Tibial nerve (tissue), 4 donors: ENCODE results near the gene SUPT20HL1. TPM values are rescaled to one million over a fixed set of nuclear protein-coding genes. Genes with fewer than 3 reads are reported as not detected.
"Not testable (repeated sequence)": the region's sequence is repeated elsewhere in the genome, so short reads cannot be mapped to it uniquely, and the experiment has no call there.

Experiments used
- DNase-seq, 2 donors: peaks; one replicate each; pipeline ENCODE4 v3.0.0-alpha.2; 2019; ENCODE audit warnings: low spot score in 2 of 2
- H3K27ac ChIP-seq, 4 donors: fragments of 200-600 bp; sonication (generic) in 3 of 4; one replicate each; pipeline ENCODE4 v1.5.1; 2017 to 2019; ENCODE audit warnings: mild to moderate bottlenecking in 1 of 4
- H3K27me3 ChIP-seq, 2 donors: fragments of 200-600 bp; sonication (generic) in 1 of 2; one replicate each; pipeline versions ENCODE4 v1.5.1 to v1.6.0; 2017 to 2019
- H3K36me3 ChIP-seq, 3 donors: fragments of 200-600 bp; sonication (generic); one replicate each; pipeline ENCODE4 v1.5.1; 2018 to 2019
- H3K4me1 ChIP-seq, 4 donors: fragments of 200-600 bp; sonication (generic) in 3 of 4; one replicate each; pipeline ENCODE4 v1.5.1; 2017 to 2019
- H3K4me3 ChIP-seq, 4 donors: fragments of 200-600 bp; sonication (generic) in 3 of 4; one replicate each; pipeline ENCODE4 v1.5.1; 2017 to 2019; ENCODE audit warnings: mild to moderate bottlenecking in 1 of 4, moderate library complexity in 1 of 4
- H3K9me3 ChIP-seq, 4 donors: fragments of 200-600 bp; sonication (generic) in 3 of 4; one replicate each; pipeline ENCODE4 v1.5.1; 2017 to 2019
- CTCF ChIP-seq, 5 experiments: fragments of 200-600 bp in 3 of 5; fragments of 450-650 bp in 2 of 5; sonication (generic) in 3 of 5; IDR thresholded peaks; one replicate each; pipeline ENCODE4 v1.5.1; 2016 to 2019; ENCODE audit warnings: antibody characterized with exemption in 5 of 5, mild to moderate bottlenecking in 3 of 5, moderate library complexity in 2 of 5
- EP300 ChIP-seq, 2 donors: sonication (generic); formaldehyde crosslinking; IDR thresholded peaks; one replicate each; pipeline ENCODE4 v1.6.1; 2017; ENCODE audit warnings: antibody characterized with exemption in 2 of 2, mild to moderate bottlenecking in 1 of 2
- POLR2A ChIP-seq, 2 donors: fragments of 450-650 bp; IDR thresholded peaks; one replicate each; pipeline ENCODE4 v1.6.1; 2017; ENCODE audit warnings: antibody characterized with exemption in 2 of 2, mild to moderate bottlenecking in 2 of 2, moderate library complexity in 2 of 2
- WGBS, 2 donors: methylation state at CpG; one replicate each; pipeline ENCODE4 v1.1.5; 2018; 5-methylcytosine and 5-hydroxymethylcytosine counted together
- total RNA-seq, 4 donors: library from RNA; depleted of rRNA; stranded (reverse); fragments of >200 nt; gene quantifications; one replicate each; pipeline ENCODE4 v1.1.0, GENCODE V29; 2016

The SUPT20HL1 gene
- under 1 TPM in 1 of 4 donors, not detected in 3; 0.42 TPM for total RNA-seq

- H3K9me3 ChIP-seq, result no peaks in the 10 kb centered on the region
- no peak for TF ChIP-seq POLR2A (IDR thresholded peaks at IDR 0.05)
- no peak for TF ChIP-seq CTCF (IDR thresholded peaks at IDR 0.05)
- no peak for TF ChIP-seq EP300 (IDR thresholded peaks at IDR 0.05)
- no peaks in the 10 kb centered on the region for H3K36me3 ChIP-seq
- no peak for DNase-seq
- WGBS, 2 donors, result 80 to 94% methylated on average over 3 of the region's 3 CpGs
- H3K4me1 ChIP-seq, result no peaks in the 10 kb centered on the region
- H3K4me3 ChIP-seq, result no peak within 1 kb of the TSS
- H3K27ac ChIP-seq, result no peak within 1 kb of the TSS
- peaks cover 0 to 4% of the 10 kb centered on the region in 2 donors for H3K27me3 ChIP-seq
Observed at GRCh38 chrX:24360272-24360671, at the start of gene SUPT20HL1. TSS of gene SUPT20HL1 (plus strand) at chrX:24360639. CDS start at chrX:24362761, 2,122 bp downstream.

- H3K36me3 ChIP-seq, H3K27ac ChIP-seq, H3K4me3 ChIP-seq, H3K4me1 ChIP-seq, DNase-seq, H3K27me3 ChIP-seq, H3K9me3 ChIP-seq: not testable (repeated sequence)
- WGBS, 2 donors, result 75 to 100% methylated on average over 1 to 3 of the region's 3 CpGs
Observed at GRCh38 chrX:24310916-24311315, 49.5 kb upstream of the SUPT20HL1 start.

- not testable (repeated sequence) for H3K4me3 ChIP-seq, H3K9me3 ChIP-seq, H3K36me3 ChIP-seq, H3K4me1 ChIP-seq, H3K27me3 ChIP-seq, DNase-seq, H3K27ac ChIP-seq
- WGBS, 2 donors, result 67% methylated on average over 13 of the region's 22 CpGs; no CpG with 5 or more reads in 1 of the 2 donors
Observed at GRCh38 chrX:24311507-24312248, 48.8 kb upstream of the SUPT20HL1 start.

- H3K9me3 ChIP-seq, H3K27me3 ChIP-seq, DNase-seq, H3K36me3 ChIP-seq, H3K27ac ChIP-seq, H3K4me1 ChIP-seq, H3K4me3 ChIP-seq: not testable (repeated sequence)
- 76% methylated on average over 6 of the region's 6 CpGs; no CpG with 5 or more reads in 1 of the 2 donors for WGBS, 2 donors
Observed at GRCh38 chrX:24312249-24312607, 48.2 kb upstream of the SUPT20HL1 start.

- no peak for DNase-seq
- Histone ChIP-seq H3K27me3 (no peaks in the 10 kb centered on the region), H3K9me3 (no peaks in the 10 kb centered on the region), H3K36me3 (no peaks in the 10 kb centered on the region), H3K27ac (no peak within 1 kb of the TSS), H3K4me1 (no peaks in the 10 kb centered on the region), H3K4me3 (no peak within 1 kb of the TSS)
- 90 to 92% methylated on average over 34 to 39 of the region's 39 CpGs for WGBS, 2 donors
- no peak for TF ChIP-seq EP300 (IDR thresholded peaks at IDR 0.05)
- TF ChIP-seq POLR2A (IDR thresholded peaks at IDR 0.05), result no peak
- TF ChIP-seq CTCF (IDR thresholded peaks at IDR 0.05), result no peak
Observed at GRCh38 chrX:24314019-24314635, 46.3 kb upstream of the SUPT20HL1 start, which contains the start of gene SUPT20HL2. TSS of gene SUPT20HL2 (minus strand) at chrX:24314069. CDS start at chrX:24313315, 754 bp downstream.

- no peak for DNase-seq
- H3K27me3 ChIP-seq, result peaks cover 0 to 5% of the 10 kb centered on the region in 2 donors
- no peaks in the 10 kb centered on the region for H3K9me3 ChIP-seq
- no peak overlapping the region for H3K27ac ChIP-seq
- TF ChIP-seq EP300 (IDR thresholded peaks at IDR 0.05), result no peak
- no peak for TF ChIP-seq CTCF (IDR thresholded peaks at IDR 0.05)
- TF ChIP-seq POLR2A (IDR thresholded peaks at IDR 0.05), result no peak
- H3K4me1 ChIP-seq, result no peaks in the 10 kb centered on the region
- WGBS, 2 donors, result 67 to 86% methylated on average over 1 of the region's 1 CpG
- H3K36me3 ChIP-seq, result no peaks in the 10 kb centered on the region
- H3K4me3 ChIP-seq, result no peak overlapping the region
Observed at GRCh38 chrX:24316111-24316510, 44.3 kb upstream of the SUPT20HL1 start.
